Coronary artery (tissue), 2 donors: ENCODE results near the gene BARHL2.

Experiments
- DNase-seq: peaks from one replicate; pipeline ENCODE4 v3.0.0-alpha.2; 2017; ENCODE audit warnings: low spot score
- H3K27ac ChIP-seq, 2 donors: fragments of 200-600 bp; sonication (generic); one replicate each; pipeline ENCODE4 v1.5.1; 2016 to 2019
- H3K4me3 ChIP-seq: fragments of 200-600 bp; sonication (generic); 2 replicates; pipeline ENCODE4 v1.5.1; 2016; ENCODE audit warnings: mild to moderate bottlenecking, moderate library complexity
- TF ChIP-seq, protein P1 (sequence below): fragments of 200-600 bp; sonication (generic); IDR thresholded peaks from one replicate; pipeline ENCODE4 v1.5.1; 2019; ENCODE audit warnings: antibody characterized with exemption

BARHL2 gene

DNA sequence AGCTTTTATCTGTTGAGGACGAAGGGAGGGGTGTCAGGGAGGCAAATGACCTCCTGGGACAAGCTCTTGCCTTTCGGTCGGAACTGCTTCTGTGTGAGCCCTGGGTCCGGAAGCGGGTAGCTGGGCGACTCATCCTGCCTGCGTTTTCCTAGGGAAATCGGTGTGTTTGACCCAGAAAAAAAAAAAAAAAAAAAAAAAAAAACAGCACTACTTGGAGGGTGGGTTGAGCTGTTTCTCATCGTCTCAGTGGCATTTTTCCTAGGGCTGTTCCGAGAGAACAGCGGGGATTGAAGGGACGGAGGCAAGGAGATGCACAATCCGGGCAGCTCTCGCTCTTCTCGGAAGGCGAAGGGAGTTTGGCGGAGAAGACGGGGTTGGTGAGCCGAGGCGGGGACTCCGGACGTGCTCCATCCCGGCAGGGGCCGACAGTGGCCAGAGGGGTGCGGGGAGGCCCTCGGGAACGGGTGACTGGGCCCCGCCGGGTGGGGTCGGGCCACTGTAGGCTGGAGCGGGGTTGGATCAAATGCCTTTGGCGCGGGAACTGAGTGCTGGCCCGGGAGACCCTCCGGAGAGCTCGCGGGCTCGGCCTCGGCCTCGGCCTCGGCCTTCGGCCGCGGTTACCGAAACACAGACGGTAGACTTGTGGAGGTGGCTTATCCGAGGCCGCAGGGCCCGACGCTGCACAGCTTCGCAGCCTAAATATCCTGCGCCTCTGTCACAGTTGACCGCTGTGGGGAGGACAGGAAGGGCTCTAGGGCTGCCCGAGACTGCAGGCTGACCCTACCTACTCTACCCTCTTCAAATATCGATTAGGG, 2.4 kb upstream of the BARHL2 start:
- Histone ChIP-seq H3K4me3 (peak overlapping the region; percentile 66), H3K27ac (no peak overlapping the region)
- TF ChIP-seq, protein P1, sequence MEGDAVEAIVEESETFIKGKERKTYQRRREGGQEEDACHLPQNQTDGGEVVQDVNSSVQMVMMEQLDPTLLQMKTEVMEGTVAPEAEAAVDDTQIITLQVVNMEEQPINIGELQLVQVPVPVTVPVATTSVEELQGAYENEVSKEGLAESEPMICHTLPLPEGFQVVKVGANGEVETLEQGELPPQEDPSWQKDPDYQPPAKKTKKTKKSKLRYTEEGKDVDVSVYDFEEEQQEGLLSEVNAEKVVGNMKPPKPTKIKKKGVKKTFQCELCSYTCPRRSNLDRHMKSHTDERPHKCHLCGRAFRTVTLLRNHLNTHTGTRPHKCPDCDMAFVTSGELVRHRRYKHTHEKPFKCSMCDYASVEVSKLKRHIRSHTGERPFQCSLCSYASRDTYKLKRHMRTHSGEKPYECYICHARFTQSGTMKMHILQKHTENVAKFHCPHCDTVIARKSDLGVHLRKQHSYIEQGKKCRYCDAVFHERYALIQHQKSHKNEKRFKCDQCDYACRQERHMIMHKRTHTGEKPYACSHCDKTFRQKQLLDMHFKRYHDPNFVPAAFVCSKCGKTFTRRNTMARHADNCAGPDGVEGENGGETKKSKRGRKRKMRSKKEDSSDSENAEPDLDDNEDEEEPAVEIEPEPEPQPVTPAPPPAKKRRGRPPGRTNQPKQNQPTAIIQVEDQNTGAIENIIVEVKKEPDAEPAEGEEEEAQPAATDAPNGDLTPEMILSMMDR: no peak
- no peak for DNase-seq

- H3K27ac ChIP-seq: no peak overlapping the region
- H3K4me3 ChIP-seq: peak overlapping the region; percentile 66
- no peak for DNase-seq
- TF ChIP-seq, protein P1: no peak
Observed at GRCh38 chr1:90718411-90719329, 1.6 kb upstream of the BARHL2 start.

DNA sequence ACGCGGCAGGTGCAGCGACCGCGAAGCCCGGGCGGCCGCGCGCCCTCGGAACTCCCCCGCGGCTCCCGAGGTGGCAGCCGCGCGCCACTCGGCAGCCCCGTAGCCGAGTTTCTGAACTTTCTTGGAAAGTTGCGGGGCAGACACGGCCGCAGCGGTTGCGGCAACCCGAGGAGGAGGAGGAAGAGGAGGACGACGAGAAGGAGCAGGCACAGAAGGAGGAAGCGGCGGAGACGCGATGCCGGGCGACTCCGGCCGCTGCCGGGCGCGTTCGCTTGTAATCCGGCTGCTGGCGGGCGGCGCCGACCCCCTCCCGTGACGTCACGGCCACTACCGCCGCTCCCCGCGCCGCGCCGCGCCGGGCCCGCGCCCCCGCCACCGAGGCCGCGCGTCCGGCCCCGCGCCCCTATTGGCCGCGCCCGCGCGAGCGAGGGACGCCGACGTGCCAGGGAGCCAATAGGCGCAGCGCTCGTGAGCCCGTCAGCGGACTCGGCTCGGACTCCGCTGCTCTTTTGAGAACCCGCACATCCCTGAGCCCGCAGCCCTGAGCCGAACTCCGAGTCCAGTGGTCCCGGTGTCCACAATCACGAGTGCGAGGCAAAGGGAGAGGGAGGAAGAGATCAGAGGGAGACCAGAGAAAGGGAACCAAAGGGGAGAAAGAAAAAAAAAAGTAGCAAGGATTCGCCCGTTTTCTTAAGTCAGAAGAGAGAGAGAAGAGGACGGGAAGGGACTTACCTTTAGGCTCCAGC, 736 bp upstream of the BARHL2 start:
- H3K4me3 ChIP-seq: peak overlapping the region; percentile 66
- TF ChIP-seq, protein P1: no peak
- DNase-seq: no peak
- H3K27ac ChIP-seq: no peak overlapping the region

- TF ChIP-seq, protein P1: no peak
- H3K4me3 ChIP-seq: peak overlapping the region; percentile 66
- no peak for DNase-seq
- no peak overlapping the region for H3K27ac ChIP-seq
Observed at GRCh38 chr1:90717356-90717664, 208 bp upstream of the BARHL2 start.

DNA sequence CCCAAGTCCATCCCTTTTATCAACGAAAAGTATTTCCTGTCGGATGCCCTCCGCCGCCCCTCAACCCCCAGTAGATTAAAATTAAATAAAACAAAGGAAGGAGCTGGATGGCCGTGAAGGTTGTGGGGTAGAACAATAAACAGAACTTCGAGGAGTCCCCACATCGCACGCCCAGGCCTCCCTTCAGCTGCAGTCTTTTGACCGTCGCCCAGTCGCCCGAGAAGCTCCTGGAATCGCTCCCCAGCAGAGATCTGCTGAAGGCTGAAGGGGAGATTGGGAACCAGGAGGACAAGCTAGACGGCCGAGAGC, 905 bp downstream of the BARHL2 start:
- no peak for DNase-seq
- Histone ChIP-seq H3K4me3 (peak overlapping the region; percentile 5), H3K27ac (no peak overlapping the region)
- TF ChIP-seq, protein P1: no peak

DNA sequence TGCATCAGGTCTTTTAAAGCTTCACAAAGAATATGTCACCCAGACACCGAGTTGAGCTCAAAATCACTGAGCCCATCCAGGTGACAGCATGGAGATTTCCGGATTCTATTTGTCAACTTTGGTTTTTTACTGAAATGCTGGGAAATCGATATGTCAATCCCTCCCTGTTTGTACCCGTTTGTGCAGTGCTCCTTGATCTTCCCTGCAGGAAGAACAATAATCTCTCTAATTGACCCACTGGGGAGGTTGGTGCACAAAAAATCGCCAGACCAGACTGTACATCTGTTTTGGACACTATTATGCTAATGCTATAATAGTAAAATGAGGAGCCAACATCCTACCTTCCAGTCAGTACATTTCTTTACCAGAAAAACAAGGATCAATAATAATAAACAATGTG, 1.8 kb downstream of the BARHL2 start:
- TF ChIP-seq, protein P1: no peak
- no peak for DNase-seq
- H3K4me3 ChIP-seq: no peak overlapping the region
- H3K27ac ChIP-seq: no peak overlapping the region
